GM21825 (cell line): ENCODE measurements around the gene DHCR7.
A peak's percentile ranks its signal among the peaks of the same experiment; 100 is the strongest.

Experiments
- ATAC-seq: cut with Tn5 transposase; IDR thresholded peaks from one replicate; pipeline ENCODE4 v1.9.1; 2021; ENCODE audit warnings: mild to moderate bottlenecking, moderate library complexity; ENCODE audit not compliant: unreplicated experiment

DHCR7 gene, protein sequence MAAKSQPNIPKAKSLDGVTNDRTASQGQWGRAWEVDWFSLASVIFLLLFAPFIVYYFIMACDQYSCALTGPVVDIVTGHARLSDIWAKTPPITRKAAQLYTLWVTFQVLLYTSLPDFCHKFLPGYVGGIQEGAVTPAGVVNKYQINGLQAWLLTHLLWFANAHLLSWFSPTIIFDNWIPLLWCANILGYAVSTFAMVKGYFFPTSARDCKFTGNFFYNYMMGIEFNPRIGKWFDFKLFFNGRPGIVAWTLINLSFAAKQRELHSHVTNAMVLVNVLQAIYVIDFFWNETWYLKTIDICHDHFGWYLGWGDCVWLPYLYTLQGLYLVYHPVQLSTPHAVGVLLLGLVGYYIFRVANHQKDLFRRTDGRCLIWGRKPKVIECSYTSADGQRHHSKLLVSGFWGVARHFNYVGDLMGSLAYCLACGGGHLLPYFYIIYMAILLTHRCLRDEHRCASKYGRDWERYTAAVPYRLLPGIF

DNA sequence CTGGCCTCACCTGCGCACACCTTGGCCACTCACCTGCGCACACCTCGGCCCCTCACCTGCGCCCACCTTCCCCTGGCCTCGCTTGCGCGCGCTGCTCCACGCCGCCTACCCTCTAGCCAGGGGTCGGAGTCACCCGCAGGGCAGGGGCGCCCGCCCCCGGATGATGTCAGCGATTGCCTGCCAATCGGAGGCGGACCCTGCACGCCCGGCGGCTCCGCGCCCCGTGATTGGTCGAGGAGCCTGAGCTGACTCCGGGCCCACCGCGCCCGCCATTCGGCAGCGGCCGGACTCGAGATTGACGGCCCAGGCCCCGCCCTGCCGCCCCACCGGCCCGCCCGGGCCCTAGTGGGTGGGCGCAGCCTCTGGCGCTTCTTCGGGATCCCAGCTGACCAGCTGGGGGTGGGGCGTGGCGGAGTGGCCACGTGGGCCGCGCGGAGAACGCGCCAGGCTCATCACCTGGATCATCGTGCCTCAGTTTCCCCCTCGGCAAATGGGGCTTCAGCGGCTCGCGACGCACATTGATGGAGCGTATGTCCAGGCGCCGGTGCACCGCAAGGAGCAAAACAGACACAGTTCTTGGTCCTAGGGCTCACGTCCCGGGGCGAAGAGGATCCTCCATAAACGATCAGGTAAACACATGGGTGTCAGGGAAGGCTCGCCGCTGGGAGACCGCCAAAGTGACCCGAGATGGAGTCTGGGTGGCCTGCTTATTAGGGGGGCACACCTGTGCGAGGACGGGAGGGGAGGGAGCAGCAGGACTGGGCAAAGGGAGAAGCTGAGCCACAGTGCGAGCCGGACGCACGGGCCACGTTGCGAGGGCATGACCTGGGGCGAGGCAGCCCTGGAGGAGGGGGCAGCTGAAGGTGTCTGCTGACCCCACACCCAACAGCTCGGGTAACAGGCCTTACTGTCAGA is at the start of gene DHCR7:
TSS of gene DHCR7 (minus strand) at position 137 of the 915 bp plus-strand sequence. CDS start 3,441 bp downstream, outside the sequence.
- peak; percentile 79 for ATAC-seq

DNA sequence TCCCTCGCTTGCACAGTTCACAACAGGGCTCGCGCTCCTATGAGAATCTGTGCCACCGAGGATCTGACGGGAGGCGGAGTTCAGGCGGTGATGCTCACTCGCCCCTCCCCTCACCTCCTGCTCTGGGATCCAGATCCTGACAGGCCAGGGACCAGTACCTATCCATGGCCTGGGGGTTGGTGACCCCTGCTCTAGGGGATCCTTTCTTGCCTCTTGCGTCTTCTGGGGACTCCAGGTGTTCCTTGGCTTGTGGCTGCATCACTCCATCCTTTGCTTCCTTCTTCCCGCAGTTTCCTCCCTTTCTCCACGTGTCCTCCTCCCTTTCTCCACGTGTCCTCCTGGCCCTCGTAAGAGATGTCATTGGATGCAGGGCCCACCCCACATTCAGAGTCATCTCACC is 48.2 kb upstream of the DHCR7 start:
- ATAC-seq, result no peak

DNA sequence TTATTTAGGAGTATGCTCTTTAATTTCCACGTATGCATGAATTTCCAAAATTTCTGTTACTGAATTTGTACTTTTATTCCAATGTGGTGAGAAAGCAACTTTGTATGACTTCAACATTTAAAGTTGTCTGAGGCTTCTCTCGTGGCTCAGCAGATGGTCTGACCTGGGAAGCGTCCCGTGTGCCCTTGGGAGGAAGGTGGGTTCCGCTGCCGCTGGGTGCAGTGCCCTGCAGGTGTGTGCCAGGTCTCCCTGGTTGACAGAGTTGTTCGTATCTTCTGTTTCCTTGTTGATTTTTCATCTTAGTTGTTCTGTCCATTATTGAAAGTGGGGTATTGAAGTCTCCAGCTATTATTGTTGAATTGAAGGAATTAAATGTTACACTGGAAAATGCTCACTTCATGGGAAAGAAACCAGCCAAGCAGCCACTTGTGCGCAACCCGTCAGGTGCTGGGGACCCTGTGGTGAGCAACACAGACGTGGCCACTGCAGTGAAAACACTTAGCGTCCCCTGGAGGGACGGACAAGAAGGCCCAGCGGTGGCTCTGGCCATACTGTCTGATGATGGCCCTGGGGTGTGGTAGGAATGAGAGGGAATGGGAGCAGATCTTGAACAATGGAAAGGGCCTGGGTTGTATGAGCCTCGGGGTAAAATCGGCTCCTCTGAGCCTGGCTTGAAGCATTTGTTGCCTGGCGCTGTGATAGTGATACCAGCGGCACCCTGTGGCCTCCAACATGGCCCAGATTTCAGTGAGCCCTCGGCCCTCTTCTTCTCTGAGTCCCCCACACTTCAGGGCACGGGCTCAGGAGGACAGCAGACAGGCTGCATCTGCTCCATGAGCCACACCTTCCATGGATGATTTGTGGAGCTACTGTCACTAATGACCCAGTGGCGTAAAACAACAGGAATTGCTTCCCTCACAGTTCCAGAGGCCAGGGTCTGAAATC is 47.4 kb upstream of the DHCR7 start:
- no peak for ATAC-seq

DNA sequence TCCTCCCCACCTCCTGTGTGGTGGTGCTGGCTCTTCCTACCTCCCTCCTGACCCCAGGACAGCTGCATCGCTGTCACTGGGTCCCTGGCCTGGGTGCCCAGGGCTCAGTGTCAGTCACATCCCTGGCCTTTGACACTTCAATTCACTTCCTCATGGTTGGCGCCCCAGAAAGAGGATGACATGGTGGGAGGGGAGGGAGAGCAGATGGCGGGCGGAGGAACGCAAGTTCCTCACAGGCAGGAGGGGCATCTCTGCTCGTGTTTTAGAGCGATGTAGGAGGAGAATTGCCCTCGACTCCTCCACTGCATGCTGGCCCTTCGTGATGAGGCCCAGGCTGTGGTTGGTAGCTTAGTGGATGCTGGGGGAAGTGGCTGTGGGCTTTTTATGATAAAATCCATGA is 43.7 kb upstream of the DHCR7 start:
- ATAC-seq, result no peak

DNA sequence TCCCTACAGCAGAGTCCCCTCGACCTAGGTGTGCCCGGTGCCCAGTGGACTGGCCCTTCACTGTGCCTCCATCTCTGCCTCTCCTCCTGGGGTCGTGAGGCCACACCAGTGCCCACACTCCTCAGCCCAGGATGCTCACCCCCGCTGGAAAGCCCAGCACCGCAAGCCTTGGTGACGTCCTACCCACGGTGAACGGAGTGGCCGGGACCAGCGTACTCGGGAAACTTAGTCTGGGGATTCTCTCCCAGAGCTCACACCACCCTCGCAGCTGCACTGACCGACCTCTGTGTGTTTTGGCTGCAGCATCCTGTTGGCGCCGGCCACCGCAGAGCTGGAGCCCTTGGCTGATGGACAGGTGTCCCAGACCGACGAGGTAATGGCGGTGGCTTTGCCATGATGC is 43.3 kb upstream of the DHCR7 start:
- ATAC-seq, result no peak

DNA sequence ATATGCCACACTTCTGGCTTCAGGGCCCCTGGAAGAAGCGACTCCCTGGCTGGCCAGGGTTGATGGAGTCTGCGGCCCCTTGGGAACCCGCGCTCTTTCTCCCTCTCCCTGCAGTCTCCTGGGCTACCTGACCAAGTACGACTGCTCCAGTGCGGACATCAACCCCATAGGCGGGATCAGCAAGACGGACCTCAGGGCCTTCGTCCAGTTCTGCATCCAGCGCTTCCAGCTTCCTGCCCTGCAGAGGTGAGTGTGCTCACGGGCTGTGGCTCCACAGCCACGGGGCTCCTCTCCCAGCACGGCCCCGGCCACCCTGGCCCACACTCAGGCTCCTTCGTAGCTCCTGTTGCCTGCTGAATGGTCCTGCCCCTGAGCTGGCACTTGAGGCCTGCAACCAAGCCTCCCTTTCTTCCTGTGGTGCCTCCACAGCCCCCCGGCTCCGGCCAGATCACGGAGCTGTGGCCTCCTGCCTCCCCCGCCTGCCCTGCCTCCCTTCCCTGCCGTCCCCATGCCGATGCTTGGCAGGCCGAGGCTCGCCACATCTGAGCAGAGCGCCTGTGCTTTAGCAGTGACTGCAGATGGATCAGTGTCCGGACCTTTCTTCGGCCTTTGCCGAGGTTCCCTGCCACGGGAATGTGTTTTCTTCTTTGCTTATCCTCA is 42.7 kb upstream of the DHCR7 start:
- ATAC-seq, result no peak

DNA sequence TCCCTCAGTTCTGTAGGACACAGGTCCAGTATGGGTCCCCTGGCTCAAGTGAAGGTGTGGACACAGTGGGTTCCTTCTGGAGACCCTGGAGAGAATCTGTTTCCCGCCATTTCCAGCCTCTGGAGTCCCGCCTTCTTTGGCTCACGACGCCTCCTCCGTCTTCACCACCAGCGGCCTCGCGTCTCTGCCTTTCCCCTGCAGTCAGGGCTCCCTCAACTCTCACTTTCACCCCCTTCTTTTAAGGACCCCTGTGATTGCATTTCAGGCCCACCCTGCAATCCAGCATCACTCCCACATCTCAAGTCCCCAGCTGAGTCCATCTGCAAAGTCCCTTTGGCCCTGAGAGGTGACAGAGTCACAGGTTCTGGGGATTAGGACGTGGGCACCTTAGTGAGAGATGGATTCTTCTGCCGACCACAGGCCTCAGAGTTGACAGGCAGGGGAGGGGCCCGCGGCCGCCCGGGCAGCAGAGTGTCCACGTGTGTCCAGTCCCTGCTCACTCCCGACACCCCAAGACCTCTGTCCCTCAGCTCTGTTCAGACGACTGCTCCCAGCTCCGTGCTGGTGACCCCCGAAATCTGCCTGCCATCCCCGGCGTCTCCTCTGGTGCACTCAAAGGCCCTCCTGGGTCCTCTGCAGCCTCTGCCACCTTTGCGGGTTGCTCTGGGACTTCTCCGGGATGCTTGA is 42.0 kb upstream of the DHCR7 start:
- ATAC-seq, result no peak

DNA sequence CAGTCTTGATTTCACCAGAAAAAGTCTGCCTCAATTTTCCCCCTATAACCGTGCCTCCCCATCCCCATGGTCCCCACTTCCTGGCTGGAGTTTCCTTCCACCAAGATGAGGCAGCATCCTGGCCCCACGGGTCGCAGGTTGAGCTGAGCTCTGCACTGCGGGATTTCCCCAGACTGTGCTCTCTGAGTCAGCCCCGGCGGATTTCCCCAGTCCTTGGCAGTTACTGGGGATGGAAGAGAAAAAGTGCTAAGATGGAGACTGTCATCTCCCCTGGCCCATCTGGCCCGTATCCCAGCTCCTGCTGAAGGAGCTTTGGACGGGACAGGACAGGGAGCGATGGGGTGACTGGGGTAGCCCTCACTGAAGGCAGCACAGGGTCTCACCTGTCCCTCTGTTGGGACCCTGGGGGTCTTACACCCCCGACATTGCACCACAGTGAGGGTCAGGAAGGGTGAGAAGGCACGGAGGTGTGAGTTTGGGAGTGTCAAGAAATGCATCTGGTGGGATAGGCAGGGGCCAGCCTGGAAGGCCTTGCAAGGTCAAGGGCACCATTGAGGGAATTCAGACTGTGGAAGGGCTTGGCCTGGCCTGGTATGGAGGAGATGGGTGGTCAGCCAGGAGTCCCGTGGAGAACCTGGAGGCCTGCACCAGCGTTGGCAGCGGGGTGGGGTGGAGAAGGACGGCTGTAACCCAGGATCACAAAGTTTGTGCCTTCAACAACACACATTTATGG is 41.3 kb upstream of the DHCR7 start:
- ATAC-seq, result no peak

DNA sequence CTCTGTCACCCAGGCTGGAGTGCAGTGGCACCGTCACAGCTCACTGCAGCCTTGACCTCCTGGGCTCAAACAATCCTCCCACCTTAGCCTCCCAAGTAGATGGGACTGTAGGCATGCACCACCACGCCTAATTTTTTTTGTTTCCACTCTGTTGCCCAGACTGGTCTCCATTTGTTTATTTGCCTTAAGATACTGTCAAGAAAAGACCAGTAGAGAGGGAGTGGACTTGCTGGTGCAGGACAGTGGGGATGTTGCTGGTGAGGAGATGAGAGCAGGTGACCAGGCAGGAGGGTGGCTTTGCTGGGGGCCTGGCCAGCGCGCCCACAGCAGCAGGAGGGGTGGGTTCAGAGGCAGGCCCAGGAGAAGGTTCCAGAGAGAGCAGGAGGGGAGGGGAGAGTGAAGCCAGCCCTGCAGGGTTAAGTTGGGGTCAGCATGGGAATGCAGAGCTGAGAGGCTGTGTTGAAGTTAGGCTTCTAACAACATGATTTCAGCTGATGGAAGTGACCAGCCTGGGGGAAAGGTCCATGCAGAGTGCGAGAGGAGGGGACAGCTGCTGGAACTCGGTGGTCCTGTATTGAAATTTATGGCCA is 40.6 kb upstream of the DHCR7 start:
- ATAC-seq, result no peak

DNA sequence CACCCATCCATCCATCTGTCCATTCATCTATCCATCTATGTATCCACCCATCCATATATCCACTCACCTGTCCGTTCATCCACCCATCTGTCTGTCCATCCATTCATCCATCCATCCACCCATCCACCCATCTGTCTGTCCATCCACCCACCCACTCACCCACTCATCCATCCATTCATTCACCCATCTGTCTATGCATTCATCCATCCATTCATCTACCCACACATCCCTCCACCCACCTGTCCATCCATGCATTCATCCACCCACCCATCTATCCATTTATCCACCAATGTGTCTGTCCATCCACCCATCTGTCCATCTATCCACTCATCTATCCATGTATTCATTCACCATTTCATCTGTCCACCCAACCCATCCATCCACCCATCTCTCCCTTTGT is 38.1 kb upstream of the DHCR7 start:
- ATAC-seq, result no peak

DNA sequence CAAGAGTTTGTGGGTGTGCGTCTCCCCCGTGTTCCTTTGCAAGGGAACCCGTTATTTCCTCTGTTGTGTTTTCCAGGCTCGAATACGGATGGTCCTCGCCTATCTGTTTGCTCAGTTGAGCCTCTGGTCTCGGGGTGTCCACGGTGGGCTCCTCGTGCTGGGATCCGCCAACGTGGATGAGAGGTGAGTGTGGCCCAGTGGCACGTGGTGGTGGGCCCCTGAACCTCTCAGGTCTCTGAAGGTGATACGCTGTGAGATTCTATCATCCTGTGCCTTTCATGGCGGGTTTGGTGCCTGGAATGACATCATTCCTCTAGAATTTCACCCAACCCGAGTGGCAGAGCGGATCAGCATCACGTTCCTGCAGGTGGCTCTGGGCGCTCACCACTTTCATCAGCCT is 37.3 kb upstream of the DHCR7 start:
- ATAC-seq, result no peak

DNA sequence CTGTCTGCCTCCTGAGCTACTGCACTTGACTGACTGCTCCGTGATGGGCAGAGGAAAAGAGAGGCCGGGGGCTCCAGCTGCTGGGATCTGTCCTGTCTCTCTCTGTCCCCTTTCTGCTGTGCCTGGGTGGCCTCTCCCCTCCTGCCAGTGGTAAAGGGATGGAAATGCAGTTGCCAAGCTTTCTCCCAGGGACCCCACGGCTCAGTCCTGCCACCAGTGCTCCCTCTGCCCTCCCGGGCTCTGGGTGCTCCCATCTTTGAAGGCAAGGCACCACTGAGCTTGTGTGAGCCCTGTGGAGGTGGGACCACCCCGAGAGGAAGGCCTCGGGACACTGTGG is 36.8 kb upstream of the DHCR7 start:
- no peak for ATAC-seq

DNA sequence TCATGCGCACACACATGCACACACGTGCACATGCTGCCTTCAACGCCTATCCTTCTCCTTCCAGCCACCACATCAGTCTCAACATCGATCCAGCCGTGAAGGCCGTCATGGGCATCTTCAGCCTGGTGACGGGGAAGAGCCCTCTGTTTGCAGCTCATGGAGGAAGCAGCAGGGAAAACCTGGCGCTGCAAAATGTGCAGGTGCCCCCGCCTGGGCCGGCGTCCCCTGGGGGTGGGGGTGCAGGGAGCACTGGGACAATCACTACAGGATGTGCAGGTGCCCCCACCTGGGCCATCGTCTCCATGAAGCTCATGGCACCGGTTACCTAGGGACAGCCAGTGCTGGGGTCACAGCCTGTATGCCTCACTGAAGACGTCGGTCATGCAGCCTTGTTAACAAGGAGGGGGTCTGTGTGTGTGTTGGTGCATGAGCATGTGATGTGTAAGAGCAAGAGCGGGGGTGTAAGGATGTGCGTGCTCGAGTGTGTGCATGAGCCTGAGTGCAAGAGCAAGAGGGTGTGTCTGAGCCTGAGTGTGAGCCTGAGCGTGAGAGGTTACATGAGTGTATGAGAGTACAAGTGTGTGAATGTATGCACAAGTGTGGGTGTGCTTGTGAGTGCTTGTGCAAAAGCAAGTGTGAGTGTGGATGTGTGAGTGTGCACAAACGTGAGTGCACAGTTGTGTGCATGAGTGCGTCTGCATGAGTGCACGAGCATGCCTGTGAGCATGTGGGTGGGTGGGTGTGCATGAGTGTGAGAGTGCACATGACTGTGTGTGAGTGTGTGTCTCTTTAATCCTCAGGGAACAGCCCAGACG is 36.3 kb upstream of the DHCR7 start:
- ATAC-seq, result no peak

DNA sequence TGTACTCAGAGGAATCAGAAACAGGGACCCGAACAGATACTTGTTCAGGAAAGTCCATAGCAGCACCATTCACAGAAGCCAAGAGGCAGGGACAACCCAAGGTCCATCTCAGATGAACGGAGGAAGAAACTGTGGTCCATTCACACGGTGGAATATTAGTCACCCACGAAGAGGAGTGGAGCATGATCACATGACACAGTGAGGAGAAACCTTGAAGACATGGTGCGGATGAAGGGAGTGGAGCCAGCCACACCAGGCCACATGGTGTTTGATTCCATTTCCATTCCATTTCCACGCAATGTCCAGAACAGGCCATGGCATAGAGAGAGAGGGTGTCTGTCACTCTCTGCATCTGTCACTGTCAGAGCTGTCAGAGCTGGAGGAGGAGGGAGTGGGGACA is 35.5 kb upstream of the DHCR7 start:
- ATAC-seq, result no peak

DNA sequence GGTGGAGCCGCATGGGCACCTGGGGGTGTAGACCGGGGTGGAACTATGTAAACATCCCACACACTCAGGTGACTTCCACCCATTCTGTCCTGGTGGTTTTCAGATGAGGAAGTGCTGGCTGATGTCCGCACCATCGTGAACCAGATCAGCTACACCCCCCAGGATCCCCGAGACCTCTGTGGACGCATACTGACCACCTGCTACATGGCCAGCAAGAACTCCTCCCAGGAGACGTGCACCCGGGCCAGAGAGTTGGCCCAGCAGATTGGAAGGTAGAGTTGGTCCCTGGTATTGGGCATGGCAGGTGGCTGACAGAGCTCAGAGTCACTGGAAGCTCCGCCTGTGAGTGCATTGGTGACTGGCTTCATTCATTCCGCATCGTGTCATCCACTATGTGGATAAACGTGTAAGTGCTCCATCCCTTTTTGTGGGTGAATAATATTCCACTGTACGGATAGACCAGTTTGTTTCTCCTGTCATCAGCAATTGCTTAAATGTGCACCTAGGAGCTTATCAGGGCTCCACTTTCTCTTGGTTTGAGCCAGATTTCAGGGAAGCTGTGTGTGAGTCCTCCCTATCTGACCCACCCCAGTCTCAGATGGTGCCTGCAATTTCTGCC is 34.7 kb upstream of the DHCR7 start:
- ATAC-seq, result no peak

DNA sequence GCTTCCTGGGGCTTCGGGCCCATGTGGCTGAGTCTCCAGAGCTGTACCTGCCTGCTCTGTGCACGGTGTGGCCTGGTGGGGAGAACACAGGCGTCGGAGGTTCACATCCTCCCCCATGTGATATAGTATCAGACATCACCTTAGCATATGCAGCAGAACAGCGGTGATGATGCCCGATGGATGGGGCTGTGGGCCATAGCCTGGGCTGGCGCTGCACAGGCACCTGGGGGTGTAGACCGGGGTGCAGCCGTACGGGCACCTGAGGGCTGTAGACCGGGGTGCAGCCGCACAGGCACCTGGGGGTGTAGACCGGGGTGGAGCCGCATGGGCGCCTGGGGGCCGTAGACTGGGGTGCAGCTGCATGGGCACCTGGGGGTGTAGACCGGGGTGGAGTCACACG is 34.0 kb upstream of the DHCR7 start:
- no peak for ATAC-seq
